ENCODE results near the gene OR10H1.
"Not testable (repeated sequence)": the region's sequence is repeated elsewhere in the genome, so short reads cannot be mapped to it uniquely, and the experiment has no call there.

OR10H1 gene

GRCh38 chr19:15838351-15838750 is 22.9 kb upstream of the OR10H1 start:
- TF ChIP-seq TCF4 (CRISPR knock-in tag; IDR thresholded peaks at IDR 0.05; ENCODE audit: borderline replicate concordance) (no peak), ZNF565 (CRISPR knock-in tag; conservative IDR thresholded peaks at IDR 0.05; ENCODE audit: low read depth) (no peak), ISL1 (CRISPR knock-in tag; IDR thresholded peaks at IDR 0.05) (no peak), POU6F1 (CRISPR knock-in tag; IDR thresholded peaks at IDR 0.05; ENCODE audit: borderline replicate concordance, low read depth) (no peak), SNAI2 (CRISPR knock-in tag; IDR thresholded peaks at IDR 0.05) (no peak), TSHZ2 (CRISPR knock-in tag; IDR thresholded peaks at IDR 0.05) (no peak), CREB5 (CRISPR knock-in tag; IDR thresholded peaks at IDR 0.05; ENCODE audit: low read depth) (no peak), ZC3H10 (CRISPR knock-in tag; IDR thresholded peaks at IDR 0.05) (no peak), CSRNP3 (CRISPR knock-in tag; IDR thresholded peaks at IDR 0.05) (no peak), TOX (CRISPR knock-in tag; IDR thresholded peaks at IDR 0.05; ENCODE audit: borderline replicate concordance) (no peak), ZFP30 (CRISPR knock-in tag; IDR thresholded peaks at IDR 0.05) (no peak), CSDC2 (CRISPR knock-in tag; IDR thresholded peaks at IDR 0.05) (no peak), ARNTL (CRISPR knock-in tag; IDR thresholded peaks at IDR 0.05; ENCODE audit: borderline replicate concordance, low read depth) (no peak), BACH2 (CRISPR knock-in tag; IDR thresholded peaks at IDR 0.05; ENCODE audit: borderline replicate concordance) (no peak), RARB (CRISPR knock-in tag; IDR thresholded peaks at IDR 0.05) (no peak)
- no peak for ATAC-seq

GRCh38 chr19:15837221-15837731 is 21.8 kb upstream of the OR10H1 start:
- TF ChIP-seq OSR1 (CRISPR knock-in tag; IDR thresholded peaks at IDR 0.05) (no peak), RARB (CRISPR knock-in tag; IDR thresholded peaks at IDR 0.05) (no peak), POU6F1 (CRISPR knock-in tag; IDR thresholded peaks at IDR 0.05; ENCODE audit: borderline replicate concordance, low read depth) (no peak)
- peak; percentile 38 for ATAC-seq

GRCh38 chr19:15836330-15837220 is 21.1 kb upstream of the OR10H1 start:
- no peak for TF ChIP-seq CREB5 (CRISPR knock-in tag; IDR thresholded peaks at IDR 0.05; ENCODE audit: low read depth)
- 0 out of 2 replicates have a peak, but pooled peaks have one; percentile 50 for TF ChIP-seq CSDC2 (CRISPR knock-in tag; IDR thresholded peaks at IDR 0.05)
- no peak for TF ChIP-seq ESRRG (CRISPR knock-in tag; IDR thresholded peaks at IDR 0.05)
- no peak for TF ChIP-seq ZNF8 (CRISPR knock-in tag; IDR thresholded peaks at IDR 0.05)
- TF ChIP-seq PATZ1 (CRISPR knock-in tag; IDR thresholded peaks at IDR 0.05; ENCODE audit: borderline replicate concordance) = no peak
- peak; percentile 16; the same call in 1 of the 2 replicates for TF ChIP-seq ZFP3 (CRISPR knock-in tag; IDR thresholded peaks at IDR 0.05)
- no peak for TF ChIP-seq RARB (CRISPR knock-in tag; IDR thresholded peaks at IDR 0.05)

GRCh38 chr19:15835565-15836329 is 20.3 kb upstream of the OR10H1 start:
- ATAC-seq = not testable (repeated sequence)

More at GRCh38 chr19:15836330-15837220, 21.1 kb upstream of the OR10H1 start:
- ATAC-seq = peak; percentile 100

GRCh38 chr19:15834232-15834631 is 18.8 kb upstream of the OR10H1 start:
- ATAC-seq = not testable (repeated sequence)
